Superior temporal gyrus (tissue), 1 donor: ENCODE results near the gene CMTM8.
"Not testable (repeated sequence)": the region's sequence is repeated elsewhere in the genome, so short reads cannot be mapped to it uniquely, and the experiment has no call there.

Experiments
- DNase-seq: peaks from one replicate; pipeline ENCODE4 v3.0.0-alpha.2; 2016; ENCODE audit errors: extremely low spot score

CMTM8 gene

DNA sequence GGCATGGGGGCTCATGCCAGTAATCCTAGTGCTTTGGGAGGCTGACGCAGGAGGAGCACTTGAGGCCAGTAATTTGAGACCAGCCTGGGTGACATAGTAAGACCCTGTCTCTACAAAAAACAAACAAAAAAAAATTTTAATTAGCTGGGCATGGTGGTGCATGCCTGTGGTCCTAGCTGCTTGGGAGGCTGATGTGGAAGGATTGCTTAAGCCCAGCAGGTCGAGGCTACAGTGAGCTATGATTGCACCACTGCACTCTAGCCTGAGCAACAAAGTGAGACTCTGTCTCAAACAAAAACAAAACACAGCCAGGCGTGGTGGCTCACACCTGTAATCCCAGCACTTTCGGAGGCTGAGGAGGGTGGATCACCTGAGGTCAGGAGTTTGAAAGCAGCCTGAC lies 9.7 kb upstream of the CMTM8 start:
- not testable (repeated sequence) for DNase-seq

DNA sequence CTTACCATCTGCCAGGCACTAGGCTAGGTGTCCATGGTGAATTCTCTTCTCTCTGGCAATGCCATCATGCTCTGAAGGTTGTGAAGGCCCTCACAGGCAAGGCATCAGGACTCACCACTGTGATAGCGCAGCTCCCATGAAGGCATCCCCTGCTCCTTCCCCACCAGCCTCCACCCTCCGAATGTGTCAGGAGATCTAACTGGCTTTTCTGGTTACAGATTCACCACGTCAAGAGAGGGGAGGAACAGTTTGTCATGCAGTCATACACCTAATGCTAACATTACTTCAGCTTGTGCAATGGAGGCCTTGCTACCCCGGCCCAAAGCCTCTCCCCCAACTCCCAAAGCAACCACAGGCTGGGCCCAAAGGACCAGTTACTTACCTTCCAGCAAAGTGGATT lies 8.9 kb upstream of the CMTM8 start:
- DNase-seq = no peak

DNA sequence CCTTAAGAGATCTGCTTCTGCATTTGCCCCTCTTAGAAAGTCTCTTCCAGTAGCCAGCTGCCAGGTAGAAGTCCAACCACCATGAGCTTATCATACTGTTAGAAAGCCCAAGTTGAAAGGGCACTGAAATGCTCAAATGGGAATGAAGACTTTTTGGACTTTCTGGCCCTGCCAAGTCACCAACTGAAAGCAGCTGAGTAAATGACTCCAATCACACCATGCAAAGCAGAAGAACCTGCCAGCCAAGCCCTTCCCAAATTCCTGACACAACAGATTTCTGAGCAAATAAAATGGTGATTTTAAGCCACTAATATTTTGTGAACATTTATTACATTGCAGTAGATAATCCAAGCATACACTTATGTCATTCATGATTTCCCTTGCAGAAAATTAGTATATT lies 2.1 kb upstream of the CMTM8 start:
- DNase-seq = no peak

DNA sequence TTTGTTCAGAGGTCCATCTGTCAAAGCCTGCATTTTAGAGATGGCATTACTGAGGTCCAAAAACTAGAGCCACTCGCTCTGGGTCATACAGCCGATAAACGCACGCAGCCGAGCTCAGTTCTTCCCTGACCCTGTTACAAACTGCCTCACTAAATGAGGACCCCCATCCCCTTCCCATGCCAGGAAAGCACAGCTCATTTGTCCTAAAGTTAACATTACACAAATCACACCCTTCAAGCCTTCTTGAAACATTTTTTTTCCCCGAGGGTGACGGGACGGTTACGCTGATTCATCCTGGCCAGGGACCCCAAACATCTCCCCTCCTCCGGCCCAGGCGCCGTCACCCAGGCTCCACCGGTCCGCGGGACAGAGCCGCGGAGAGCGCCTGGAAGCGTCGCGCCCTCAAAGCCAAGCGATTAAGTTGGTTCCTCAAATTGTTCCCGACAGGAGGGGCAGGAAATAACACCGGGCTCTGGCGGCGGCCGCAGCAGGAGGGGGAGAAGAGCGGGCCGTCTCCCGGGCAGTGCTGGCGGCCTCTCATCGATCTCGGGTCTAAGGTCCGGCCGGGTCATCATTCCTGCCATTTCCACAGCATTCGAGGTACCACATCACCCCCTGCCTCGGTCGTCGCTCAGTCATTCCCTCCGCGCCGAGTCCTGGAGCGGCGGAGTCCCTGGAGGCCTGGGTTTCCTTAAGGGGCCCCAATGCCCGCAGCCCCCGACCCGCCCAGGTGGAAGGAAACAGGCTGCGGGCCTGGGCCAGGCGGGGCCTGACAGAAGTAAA lies 619 bp upstream of the CMTM8 start:
- DNase-seq = no peak

DNA sequence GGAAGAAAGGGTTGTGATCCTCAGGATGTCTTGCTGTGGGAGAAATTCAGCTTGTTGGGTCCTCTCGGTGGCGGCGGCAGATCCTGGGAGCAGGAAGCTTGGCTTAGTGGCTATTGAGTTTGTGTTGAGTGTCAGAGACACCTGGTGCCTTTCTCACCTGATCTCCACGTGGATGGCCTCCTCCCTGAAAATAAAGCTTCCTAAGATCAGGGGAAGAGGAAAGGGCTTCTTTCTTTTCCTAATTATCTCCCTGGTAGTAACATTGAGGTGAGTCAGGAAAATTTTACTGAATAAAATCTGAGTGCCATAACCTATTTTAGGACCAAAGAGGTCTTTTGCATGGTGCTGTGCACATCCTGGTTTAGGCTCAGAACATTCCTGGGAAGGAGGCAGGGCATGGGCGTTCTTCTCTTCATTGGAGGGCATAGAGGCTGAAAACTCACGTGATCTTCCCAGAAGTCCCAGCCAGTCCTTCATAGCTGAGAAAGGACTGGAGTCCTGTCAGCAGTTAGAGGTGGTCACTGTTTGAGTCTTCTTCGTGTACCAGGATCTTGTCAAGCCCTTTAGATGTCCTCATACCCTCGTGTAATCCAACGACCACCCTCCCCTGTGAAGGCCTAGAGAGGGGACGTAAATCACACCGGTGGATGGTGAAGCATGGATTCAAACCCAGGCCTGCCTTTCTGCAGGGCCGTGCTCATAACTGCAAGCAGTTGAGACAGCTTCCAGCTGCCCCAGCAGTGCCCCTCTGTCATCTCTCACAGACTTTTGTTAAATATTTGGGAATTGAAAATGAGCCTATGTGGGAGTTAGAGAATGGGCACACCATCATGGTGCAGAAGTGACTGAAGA lies 1.1 kb downstream of the CMTM8 start:
- no peak for DNase-seq

DNA sequence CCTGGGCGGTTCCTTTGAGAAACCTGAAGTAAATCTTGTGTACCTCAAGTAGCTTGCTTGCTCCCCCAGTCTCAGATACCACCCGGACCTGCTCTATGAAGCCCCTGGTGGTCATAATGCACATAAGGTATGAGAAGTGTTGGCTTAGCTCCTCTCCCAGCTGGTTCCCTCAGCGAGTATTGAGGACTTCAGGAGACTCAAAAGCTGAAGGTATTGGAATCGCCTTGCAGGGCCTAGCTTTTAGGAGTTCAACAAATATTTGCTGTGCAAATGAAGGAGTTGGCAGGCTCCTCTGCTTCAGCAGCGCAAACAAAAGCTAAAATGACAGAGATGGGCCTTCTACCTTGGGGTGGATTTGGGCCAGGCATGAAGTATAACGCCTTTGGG lies 1.7 kb downstream of the CMTM8 start:
- no peak for DNase-seq

DNA sequence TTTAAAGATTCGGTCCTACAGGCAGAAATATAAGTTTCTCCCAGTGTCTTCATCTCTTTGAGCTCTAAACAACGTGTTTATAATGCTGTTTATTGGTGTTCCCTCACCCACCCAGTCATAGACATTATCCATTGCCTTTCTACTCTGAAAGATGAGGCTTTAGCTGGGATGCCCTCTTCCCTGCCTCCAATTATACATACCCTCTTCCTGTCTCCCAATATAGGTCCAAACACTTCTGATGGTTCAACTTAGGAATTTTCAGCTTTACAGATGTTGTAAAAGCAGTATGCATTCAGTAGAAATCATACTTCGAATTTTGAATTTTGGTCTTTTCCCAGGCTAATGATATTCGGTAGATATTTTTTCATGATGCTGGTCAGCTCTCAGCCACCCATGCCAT lies 2.6 kb downstream of the CMTM8 start:
- no peak for DNase-seq

DNA sequence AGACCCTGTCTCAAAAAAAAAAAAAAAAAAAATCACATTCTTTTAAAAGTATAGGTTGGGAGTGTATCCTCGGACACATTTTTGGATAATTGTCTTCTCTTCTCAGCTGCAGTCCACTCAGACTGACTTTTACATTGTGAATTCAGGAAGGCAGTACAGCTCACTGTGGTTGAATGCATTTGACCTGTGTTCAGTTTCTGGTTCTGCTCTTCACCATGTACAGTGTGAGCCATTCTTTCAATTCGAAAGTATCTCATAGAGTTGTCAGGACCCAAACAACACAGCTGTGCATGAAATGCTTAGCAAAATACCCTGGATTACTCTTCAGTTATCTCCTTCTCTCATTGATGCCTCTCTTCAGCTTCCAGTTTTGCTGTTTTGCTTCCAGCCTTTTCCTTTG lies 5.0 kb downstream of the CMTM8 start:
- no peak for DNase-seq

DNA sequence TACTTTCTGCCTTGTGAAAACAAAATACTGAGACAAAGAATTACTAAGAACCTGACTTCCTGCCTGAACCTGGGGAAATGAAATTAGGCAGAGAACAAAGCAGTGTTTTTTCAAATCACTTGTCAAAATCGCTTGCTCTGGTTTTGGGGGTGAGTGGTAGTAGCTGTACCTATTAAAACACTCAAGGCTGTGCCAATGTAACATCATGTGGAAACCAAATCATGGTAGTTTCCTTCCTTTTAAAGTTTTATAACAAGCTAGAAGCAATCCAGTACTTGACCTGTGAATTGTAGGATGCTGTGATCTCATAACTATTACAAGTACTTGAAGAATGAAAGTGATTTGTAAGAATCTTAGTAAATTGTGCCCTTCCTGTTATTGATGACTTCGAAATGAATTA lies 6.7 kb downstream of the CMTM8 start:
- DNase-seq = no peak

DNA sequence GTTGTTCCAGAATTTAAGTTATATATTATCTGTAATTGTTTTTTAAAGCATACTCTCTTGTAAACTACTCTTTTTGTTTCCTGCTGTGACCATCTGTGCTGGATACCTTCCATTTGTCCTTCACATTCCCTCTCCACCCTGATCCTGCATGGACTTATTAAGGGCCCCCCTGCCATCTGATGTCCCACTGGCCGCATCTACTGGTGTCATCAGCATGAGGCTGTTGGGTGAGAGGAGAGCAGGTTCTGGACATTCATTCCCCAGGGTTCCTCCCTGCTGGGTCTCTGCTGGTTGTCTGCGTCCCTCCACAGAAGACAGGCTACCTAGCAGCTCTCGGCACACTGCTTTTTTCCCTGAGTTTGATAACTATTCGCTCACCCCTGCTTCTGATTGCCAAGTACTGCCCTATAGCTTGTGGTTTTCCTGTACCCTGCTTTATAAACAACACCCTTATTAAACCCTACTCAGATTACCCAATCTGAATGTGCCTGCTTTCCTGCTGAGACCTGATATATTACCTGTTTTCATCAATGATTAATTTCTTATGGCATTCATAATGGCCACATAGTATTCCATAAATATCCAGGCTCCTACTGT lies 7.7 kb downstream of the CMTM8 start:
- DNase-seq = no peak

DNA sequence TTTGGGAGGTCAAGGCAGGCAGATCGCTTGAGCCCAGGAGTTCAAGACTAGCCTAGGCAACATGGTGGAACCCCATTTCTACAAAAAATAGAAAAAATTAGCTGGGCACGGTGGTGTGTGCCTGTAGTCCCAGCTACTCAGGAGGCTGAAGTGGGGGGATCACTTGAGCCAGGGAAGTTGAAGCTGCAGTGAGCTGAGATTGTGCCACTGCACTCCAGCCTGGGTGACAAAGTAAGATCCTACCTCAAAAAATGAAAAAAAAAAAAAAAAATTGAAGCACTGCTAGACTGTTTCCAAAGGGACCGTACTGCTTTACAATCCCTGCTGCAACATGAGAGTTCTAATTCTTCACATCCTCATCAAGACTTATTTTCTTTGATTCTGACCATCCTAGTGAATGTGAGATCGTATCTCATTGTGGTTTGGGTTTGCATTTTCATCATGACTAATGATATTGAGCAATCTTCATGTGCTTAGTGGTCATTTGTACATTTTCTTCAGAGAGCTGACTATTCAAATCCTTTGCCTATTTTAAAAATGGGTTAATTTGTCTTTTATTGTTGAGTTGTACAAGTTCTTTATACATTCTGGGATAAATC lies 10.8 kb downstream of the CMTM8 start:
- DNase-seq = no peak

DNA sequence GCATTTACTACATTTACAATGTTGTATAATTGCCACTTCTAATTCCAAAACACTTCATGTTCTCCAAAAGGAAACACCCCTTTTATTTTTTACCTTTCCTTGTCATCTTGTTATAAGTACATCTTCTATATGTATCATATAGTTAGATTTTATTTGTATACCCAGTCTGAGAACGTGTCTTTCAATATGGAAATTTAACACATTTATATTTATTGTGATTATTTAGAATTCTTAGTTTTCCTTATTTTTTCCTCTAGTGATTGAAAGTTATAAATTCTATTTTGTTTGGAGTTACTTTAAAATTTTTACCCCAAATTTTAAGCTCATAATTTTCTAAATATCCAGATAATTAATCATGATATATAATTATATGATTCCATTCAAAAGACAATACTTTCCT lies 15.8 kb downstream of the CMTM8 start:
- DNase-seq = no peak

DNA sequence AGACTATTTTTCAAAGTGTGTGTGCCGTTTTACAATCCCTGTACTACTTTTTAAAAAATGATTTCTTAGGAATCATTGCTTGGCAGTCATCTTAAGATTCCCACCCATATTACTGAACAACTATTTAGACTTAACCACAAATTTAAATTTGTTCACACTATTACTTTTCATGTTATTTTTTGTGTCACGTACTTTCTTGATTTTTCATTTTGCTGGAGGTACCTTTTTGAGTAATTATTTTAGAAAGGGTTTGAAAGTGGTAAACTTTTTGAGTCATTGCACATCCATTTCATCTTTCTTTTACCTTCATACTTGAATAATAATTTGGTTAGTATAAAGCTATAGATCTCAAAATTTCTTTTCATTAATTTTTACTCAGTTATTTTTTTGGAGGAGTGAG lies 16.9 kb downstream of the CMTM8 start:
- no peak for DNase-seq

DNA sequence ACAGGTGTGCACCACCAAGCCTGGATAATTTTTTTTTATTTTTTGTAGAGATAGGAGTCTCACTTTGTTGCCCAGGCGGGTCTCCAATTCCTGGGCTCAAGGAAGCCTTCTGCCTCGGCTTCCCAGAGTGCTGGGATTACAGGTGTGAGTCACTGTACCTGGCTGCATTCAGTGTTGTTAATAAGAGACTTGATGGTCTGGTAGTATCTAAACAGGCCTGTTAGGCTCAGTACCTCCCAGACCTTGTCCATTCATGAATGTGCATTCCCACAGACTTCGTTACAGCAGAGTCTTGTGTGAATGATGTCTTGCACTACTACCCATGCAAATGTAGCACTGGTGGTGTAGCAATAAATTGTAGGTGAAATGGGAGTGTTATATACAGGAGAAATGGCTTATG lies 17.7 kb downstream of the CMTM8 start:
- DNase-seq = no peak

DNA sequence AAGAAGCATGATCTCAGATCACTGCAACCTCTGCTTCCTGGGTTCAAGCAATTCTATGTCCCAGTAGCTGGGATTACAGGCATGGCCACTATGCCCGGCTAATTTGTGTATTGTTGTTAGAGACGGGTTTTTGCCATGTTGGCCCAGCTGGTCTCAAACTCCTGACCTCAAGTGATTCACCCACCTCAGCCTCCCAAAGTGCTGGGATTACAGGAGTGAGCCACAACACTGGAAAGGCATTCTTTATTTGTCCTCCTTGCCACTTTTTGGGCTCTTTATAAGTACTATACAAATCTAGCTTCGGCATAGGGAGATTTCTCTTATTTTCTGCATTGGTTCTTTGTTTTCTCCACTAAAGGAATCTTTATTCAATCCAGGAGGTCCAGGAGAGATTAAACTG lies 18.6 kb downstream of the CMTM8 start:
- DNase-seq = no peak

DNA sequence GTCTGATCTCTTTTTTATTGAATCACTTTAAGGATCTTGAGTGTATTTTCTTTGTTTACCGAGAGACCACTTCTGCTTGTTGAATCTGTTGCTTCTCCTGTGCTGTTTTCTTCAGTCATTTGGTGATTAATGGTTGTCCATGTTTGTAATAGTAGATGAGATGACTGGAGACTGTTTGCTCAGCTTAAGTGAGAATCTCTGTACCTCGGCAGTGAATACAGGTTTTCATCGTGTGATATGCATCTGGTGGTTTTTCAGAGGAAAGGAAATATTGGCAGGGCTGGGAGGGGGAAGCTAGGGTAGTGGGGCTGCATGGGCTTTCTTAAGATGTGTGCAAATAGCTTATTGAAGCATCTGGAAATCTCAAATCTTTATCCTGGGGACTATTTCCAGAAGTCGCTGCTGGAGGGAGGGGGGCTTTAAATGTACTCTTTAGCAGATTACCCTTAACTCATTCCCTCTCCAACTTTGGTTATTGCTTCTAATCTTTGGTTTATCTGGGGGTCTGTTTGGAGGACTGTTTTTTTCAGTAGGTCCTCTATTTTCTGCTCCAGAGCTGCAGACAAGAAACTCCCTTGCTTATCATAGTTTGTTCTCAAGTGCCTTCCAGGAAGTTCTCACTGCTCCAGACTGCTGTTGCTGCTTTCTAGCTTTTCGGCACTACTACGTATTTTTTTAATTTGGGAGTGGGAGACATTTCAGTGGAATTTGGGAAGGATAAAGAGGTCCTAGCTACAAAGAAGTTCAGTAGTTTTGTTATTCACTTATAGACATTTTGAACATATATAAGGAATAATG lies 19.4 kb downstream of the CMTM8 start:
- no peak for DNase-seq

DNA sequence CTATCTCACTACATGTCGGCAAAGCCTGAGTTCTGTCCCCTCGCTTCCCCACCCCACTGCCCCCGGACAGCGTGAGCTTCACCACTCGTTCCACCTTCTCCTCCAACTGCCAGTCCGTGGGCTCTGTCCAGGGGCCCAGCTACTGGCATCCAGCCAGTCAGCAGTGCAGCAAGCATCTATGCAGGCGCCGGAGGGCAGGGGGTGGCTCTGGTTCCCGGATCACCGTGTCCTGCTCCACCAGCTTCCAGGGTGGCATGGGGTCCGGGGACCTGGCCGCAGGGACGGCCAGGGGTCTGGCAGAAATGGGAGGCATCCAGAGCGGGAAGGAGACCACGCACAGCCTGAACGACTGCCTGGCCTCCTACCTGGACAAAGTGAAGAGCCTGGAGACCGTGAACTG lies 20.4 kb downstream of the CMTM8 start:
- DNase-seq = no peak

DNA sequence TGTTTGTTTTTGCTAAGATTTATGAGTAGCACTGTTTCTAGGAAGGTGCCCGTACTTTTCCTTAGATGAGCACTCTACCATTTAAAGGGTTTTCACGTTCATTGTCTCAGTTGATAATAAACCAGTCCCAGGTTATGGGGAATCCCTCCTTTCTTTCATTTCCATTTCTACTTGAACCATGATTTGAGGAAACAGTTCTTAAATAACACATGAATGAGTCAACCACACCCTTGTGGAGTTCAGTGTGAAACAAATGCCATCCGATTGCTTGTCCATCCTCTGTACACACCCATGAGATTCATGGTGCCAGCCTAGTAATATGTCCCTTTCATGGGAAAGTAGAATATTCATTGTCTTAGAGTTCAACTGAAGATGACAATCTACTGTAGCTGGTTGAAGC lies 23.1 kb downstream of the CMTM8 start:
- no peak for DNase-seq

DNA sequence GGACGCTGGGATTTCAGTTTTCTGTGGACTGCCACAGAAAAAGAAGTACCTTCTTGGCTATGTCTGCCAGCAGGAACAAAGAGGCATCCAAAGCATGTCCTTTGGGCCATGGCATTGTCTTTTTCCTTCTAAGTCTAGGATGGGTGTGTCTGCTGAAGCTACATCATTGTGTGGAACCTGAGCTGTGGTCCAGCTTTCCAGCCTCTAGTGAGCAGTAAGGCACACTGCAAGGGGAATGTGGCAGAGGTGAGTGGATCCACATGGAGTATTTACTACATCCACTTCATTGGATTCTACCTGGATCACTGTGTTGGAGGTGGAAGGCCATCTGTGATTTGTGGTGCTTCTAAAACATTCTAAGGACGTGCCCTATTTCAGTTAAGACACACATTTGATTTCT lies 23.7 kb downstream of the CMTM8 start:
- DNase-seq = no peak

DNA sequence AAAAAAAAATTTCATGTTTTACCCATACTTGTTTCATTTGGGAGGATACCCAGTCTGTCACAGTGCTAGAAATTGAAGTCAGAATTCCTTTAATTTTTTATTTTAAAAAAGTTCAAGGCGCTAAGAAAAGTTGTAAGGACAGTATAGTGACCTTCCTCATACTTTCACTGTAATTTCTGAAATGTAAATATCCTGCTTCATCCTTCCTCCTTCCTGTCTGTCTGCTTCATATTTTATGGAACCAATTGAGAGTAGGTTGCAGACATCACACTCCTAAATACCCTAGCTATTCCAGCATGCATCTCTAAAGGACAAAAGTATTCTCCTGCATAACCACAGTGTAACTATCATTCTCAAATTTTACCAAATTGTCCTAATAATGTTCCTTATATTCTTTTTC lies 35.8 kb downstream of the CMTM8 start:
- no peak for DNase-seq

DNA sequence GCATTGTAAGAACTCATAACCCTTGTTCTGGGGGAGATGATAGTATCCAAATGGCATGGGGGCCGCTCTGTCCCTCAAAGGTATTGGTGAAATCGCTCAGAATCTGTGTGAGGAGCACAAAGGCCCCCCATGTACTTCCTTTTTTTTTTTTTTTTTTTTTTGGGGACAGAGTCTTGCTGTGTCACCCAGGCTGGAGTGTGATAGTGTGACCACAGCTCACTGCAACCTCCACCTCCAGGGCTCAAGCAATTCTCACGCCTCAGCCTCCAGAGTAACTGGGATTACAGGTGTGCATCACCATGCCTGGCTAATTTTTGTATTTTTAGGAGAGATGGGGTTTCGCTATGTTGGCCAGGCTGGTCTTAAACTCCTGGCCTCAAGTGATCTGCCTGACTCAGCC lies 37.0 kb downstream of the CMTM8 start:
- no peak for DNase-seq
